ENCODE results near the gene ARGLU1. TPM values are rescaled to one million over a fixed set of nuclear protein-coding genes. Genes with fewer than 3 reads are reported as not detected.

The ARGLU1 gene
- total and polyA plus RNA-seq, 2 experiments from 2014 or later, result 146 to 173 TPM

GRCh38 chr13:106599875-106600797 lies 32.2 kb upstream of the ARGLU1 start:
- no peak overlapping the region for H3K27ac ChIP-seq
- H3K36me3 ChIP-seq, result no peaks in the 10 kb centered on the region
- TF ChIP-seq CTCF (IDR thresholded peaks at IDR 0.05; ENCODE audit: low read depth, low read length), result no peak
- H3K4me1 ChIP-seq (ENCODE audit: low read depth), result no peaks in the 10 kb centered on the region
- DNase-seq (ENCODE audit: low read depth in 1 of 2, low spot score in 1 of 2), result peak in 1 of 2 donors; percentile 91
- no peaks in the 10 kb centered on the region for H3K27me3 ChIP-seq
- H3K9me3 ChIP-seq (ENCODE audit: low read depth), result no peaks in the 10 kb centered on the region
- H3K4me3 ChIP-seq, result no peak overlapping the region

- Histone ChIP-seq H3K27me3 (no peaks in the 10 kb centered on the region), H3K4me1 (ENCODE audit: low read depth) (no peaks in the 10 kb centered on the region), H3K36me3 (no peaks in the 10 kb centered on the region), H3K4me3 (no peak overlapping the region), H3K27ac (no peak overlapping the region), H3K9me3 (ENCODE audit: low read depth) (no peaks in the 10 kb centered on the region)
- no peak for TF ChIP-seq CTCF (IDR thresholded peaks at IDR 0.05; ENCODE audit: low read depth, low read length)
- no peak for DNase-seq (ENCODE audit: low read depth in 1 of 2, low spot score in 1 of 2)
Observed at GRCh38 chr13:106597749-106598395, 29.9 kb upstream of the ARGLU1 start.

GRCh38 chr13:106597186-106597585 lies 29.2 kb upstream of the ARGLU1 start:
- no peak overlapping the region for H3K27ac ChIP-seq
- H3K4me1 ChIP-seq (ENCODE audit: low read depth), result no peaks in the 10 kb centered on the region
- H3K4me3 ChIP-seq, result no peak overlapping the region
- H3K36me3 ChIP-seq, result no peaks in the 10 kb centered on the region
- no peaks in the 10 kb centered on the region for H3K27me3 ChIP-seq
- no peak for TF ChIP-seq CTCF (IDR thresholded peaks at IDR 0.05; ENCODE audit: low read depth, low read length)
- H3K9me3 ChIP-seq (ENCODE audit: low read depth), result no peaks in the 10 kb centered on the region
- peak in 1 of 2 donors; percentile 55 for DNase-seq (ENCODE audit: low read depth in 1 of 2, low spot score in 1 of 2)

GRCh38 chr13:106596275-106596937 lies 28.5 kb upstream of the ARGLU1 start:
- Histone ChIP-seq H3K27ac (no peak overlapping the region), H3K4me1 (ENCODE audit: low read depth) (no peaks in the 10 kb centered on the region), H3K9me3 (ENCODE audit: low read depth) (no peaks in the 10 kb centered on the region), H3K4me3 (no peak overlapping the region), H3K27me3 (no peaks in the 10 kb centered on the region), H3K36me3 (no peaks in the 10 kb centered on the region)
- peak in 1 of 2 donors; percentile 29 for DNase-seq (ENCODE audit: low read depth in 1 of 2, low spot score in 1 of 2)
- TF ChIP-seq CTCF (IDR thresholded peaks at IDR 0.05; ENCODE audit: low read depth, low read length), result peak; percentile 5

- Histone ChIP-seq H3K27me3 (no peaks in the 10 kb centered on the region), H3K4me1 (ENCODE audit: low read depth) (no peaks in the 10 kb centered on the region), H3K4me3 (no peak overlapping the region), H3K9me3 (ENCODE audit: low read depth) (no peaks in the 10 kb centered on the region), H3K27ac (no peak overlapping the region), H3K36me3 (no peaks in the 10 kb centered on the region)
- TF ChIP-seq CTCF (IDR thresholded peaks at IDR 0.05; ENCODE audit: low read depth, low read length), result no peak
- DNase-seq (ENCODE audit: low read depth in 1 of 2, low spot score in 1 of 2), result no peak
Observed at GRCh38 chr13:106595625-106596024, 27.7 kb upstream of the ARGLU1 start.

Measured in cardiac muscle cell (in vitro differentiated cells and primary cell).